MCF 10A (cell line): ENCODE data around the gene LIN28A. TPM values are rescaled to one million over a fixed set of nuclear protein-coding genes. Genes with fewer than 3 reads are reported as not detected.

Source experiments
- BruUV-seq: library from RNA; stranded (reverse); fragments of 400-500 nt; replicated peaks from 2 replicates; lab custom pipeline; 2021; lab: Mats Ljungman, UMichigan
- CTCF ChIA-PET: fragments of 300-600 bp; sonication (Branson Sonifier 250); formaldehyde crosslinking; extraction: SDS; loops from one replicate; lab custom pipeline; 2021; ENCODE audit warnings: antibody characterized with exemption, inconsistent platforms; lab: Yijun Ruan, JAX
- POLR2A ChIA-PET: fragments of 300-600, 350-650 bp; sonication (Branson Sonifier 250); formaldehyde crosslinking; extraction: SDS; loops from one replicate; lab custom pipeline; 2020; ENCODE audit warnings: antibody characterized with exemption, inconsistent platforms; lab: Yijun Ruan, JAX
- DNase-seq: peaks from one replicate; pipeline ENCODE4 v3.0.0-alpha.2; 2018; ENCODE audit not compliant: unreplicated experiment
- H3K27ac Mint-ChIP-seq: one replicate; pipeline ENCODE4 v1.8.0; 2022; ENCODE audit warnings: mild to moderate bottlenecking, low read depth, mixed read lengths; ENCODE audit not compliant: unreplicated experiment
- H3K27me3 Mint-ChIP-seq: one replicate; pipeline ENCODE4 v1.8.0; 2022; ENCODE audit warnings: mixed read lengths; ENCODE audit not compliant: insufficient read depth, unreplicated experiment
- H3K36me3 Mint-ChIP-seq: one replicate; pipeline ENCODE4 v1.8.0; 2022; ENCODE audit warnings: mild to moderate bottlenecking, moderate library complexity, mixed read lengths; ENCODE audit not compliant: insufficient read depth, unreplicated experiment
- H3K4me1 Mint-ChIP-seq: one replicate; pipeline ENCODE4 v1.8.0; 2022; ENCODE audit warnings: mixed read lengths; ENCODE audit not compliant: insufficient read depth, unreplicated experiment
- H3K4me3 Mint-ChIP-seq: one replicate; pipeline ENCODE4 v1.8.0; 2022; ENCODE audit warnings: mild to moderate bottlenecking, moderate library complexity, mixed read lengths; ENCODE audit not compliant: unreplicated experiment
- H3K9me3 Mint-ChIP-seq: one replicate; pipeline ENCODE4 v1.8.0; 2022; ENCODE audit warnings: mixed read lengths; ENCODE audit not compliant: unreplicated experiment
- intact Hi-C: fragments of 100-400 bp; cut with micrococcal nuclease; formaldehyde crosslinking; loops from 2 replicates; pipeline ENCODE4 v1.14.1; 2022
- total RNA-seq: library from RNA; stranded (reverse); gene quantifications from 2 replicates; pipeline ENCODE4 v1.2.3, GENCODE V29; 2022
- TF ChIP-seq, protein P1 (sequence below): fragments of 200-600 bp; IDR thresholded peaks from one replicate; pipeline ENCODE4 v1.8.0; 2022; ENCODE audit warnings: antibody characterized with exemption, mild to moderate bottlenecking; ENCODE audit not compliant: unreplicated experiment

LIN28A gene
- total RNA-seq, 1 experiment from 2014 or later: not detected

DNA sequence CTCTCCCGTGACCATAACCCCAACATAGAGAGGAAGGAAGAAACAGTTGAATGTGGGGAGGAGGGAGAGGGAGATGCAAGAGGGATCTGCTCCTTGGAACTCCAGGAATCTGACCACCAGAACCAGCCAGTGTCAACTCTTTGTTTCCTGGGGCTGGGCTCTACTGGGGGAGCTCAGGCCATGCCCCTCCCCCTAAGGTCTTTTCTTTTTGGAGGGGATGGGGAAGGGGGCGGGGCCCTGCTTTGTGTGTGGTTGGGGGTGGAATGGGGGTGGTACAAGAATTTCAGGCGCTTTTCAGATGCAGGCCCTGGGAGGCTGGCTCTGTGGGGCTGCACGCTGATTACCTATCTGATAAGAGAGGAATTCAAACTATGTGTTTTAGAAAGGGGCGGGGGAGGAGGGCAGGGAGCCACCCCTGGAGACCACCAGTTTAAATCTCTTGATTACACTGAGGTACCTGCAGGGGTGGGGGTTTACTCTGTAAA is 8.3 kb downstream of the LIN28A start:
- DNase-seq: no peak
- H3K4me1 Mint-ChIP-seq: no peaks in the 10 kb centered on the region
- H3K36me3 Mint-ChIP-seq: peaks cover 4% of the 10 kb centered on the region
- POLR2A ChIA-PET: no interaction called here
- intact Hi-C loops: no loop called here
- CTCF ChIA-PET: interaction anchor here (0.5 to 1.3 kb wide), 3 partner anchors 24 to 141 kb away, joined by 3 read pairs; no protein-coding TSS in a partner anchor
- no peaks in the 10 kb centered on the region for H3K9me3 Mint-ChIP-seq
- H3K27me3 Mint-ChIP-seq: peaks cover 55% of the 10 kb centered on the region
- no peak overlapping the region for H3K27ac Mint-ChIP-seq
- TF ChIP-seq, protein P1, sequence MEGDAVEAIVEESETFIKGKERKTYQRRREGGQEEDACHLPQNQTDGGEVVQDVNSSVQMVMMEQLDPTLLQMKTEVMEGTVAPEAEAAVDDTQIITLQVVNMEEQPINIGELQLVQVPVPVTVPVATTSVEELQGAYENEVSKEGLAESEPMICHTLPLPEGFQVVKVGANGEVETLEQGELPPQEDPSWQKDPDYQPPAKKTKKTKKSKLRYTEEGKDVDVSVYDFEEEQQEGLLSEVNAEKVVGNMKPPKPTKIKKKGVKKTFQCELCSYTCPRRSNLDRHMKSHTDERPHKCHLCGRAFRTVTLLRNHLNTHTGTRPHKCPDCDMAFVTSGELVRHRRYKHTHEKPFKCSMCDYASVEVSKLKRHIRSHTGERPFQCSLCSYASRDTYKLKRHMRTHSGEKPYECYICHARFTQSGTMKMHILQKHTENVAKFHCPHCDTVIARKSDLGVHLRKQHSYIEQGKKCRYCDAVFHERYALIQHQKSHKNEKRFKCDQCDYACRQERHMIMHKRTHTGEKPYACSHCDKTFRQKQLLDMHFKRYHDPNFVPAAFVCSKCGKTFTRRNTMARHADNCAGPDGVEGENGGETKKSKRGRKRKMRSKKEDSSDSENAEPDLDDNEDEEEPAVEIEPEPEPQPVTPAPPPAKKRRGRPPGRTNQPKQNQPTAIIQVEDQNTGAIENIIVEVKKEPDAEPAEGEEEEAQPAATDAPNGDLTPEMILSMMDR: no peak
- no peak overlapping the region for H3K4me3 Mint-ChIP-seq
- BruUV-seq: no TSS peak

DNA sequence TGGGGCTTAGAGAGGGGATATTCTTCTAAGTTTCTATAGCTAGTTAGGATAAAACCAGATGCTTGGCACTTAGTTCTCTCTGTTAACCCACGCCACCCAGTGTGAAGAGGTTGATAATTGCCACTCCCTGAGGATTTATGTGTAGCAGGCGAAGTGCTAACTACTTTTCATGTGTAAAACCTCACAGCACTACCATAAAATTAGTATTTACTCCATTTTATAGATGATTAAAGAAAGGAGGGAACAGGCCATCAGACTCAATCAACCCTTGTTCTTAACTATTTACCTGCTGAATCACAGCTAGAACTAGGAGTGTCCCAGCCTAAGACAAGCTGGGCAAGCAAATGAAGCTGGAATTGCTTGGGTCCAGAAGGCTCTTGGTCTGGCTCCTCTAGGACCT is 8.9 kb downstream of the LIN28A start:
- Mint-ChIP-seq H3K4me1 (no peaks in the 10 kb centered on the region), H3K9me3 (no peaks in the 10 kb centered on the region), H3K27me3 (peaks cover 49% of the 10 kb centered on the region), H3K36me3 (peaks cover 4% of the 10 kb centered on the region), H3K27ac (no peak overlapping the region), H3K4me3 (no peak overlapping the region)
- no peak for DNase-seq
- POLR2A ChIA-PET: no interaction called here
- intact Hi-C loops: no loop called here
- CTCF ChIA-PET: interaction anchor here (0.5 to 1.7 kb wide), 6 partner anchors 21 to 142 kb away, joined by 3 to 5 read pairs (median 3); partner anchors contain the start of gene SH3BGRL3
- no TSS peak for BruUV-seq
- TF ChIP-seq, protein P1: no peak

- H3K4me3 Mint-ChIP-seq: peak overlapping the region; percentile 7
- H3K4me1 Mint-ChIP-seq: peaks cover 12% of the 10 kb centered on the region
- H3K27ac Mint-ChIP-seq: no peak overlapping the region
- POLR2A ChIA-PET: interaction anchor here (1.7 kb wide), 1 partner anchor 42 kb away, joined by 4 read pairs; the partner anchor contains the start of gene HMGN2
- H3K36me3 Mint-ChIP-seq: peaks cover 27% of the 10 kb centered on the region
- no peaks in the 10 kb centered on the region for H3K9me3 Mint-ChIP-seq
- CTCF ChIA-PET: interaction anchor here (1.0 to 4.8 kb wide), 2 partner anchors 12 to 16 kb away, joined by 3 to 23 read pairs; no protein-coding TSS in a partner anchor
- intact Hi-C loops: loop anchor here (5.0 kb wide), 1 partner anchor 43 kb away; the partner anchor contains the start of gene HMGN2
- H3K27me3 Mint-ChIP-seq: no peaks in the 10 kb centered on the region
- TF ChIP-seq, protein P1: no peak
- BruUV-seq: no TSS peak
- no peak for DNase-seq
Observed at GRCh38 chr1:26429721-26430120, 19.1 kb downstream of the LIN28A start.

GRCh38 chr1:26431979-26432695 is 21.5 kb downstream of the LIN28A start, which contains the start of gene DHDDS:
DHDDS (plus strand) TSS chr1:26432321; CDS start chr1:26432946, 625 bp downstream.
- peak within 1 kb of the TSS; percentile 94 for H3K4me3 Mint-ChIP-seq
- TF ChIP-seq, protein P1: no peak
- no peaks in the 10 kb centered on the region for H3K27me3 Mint-ChIP-seq
- peaks cover 43% of the 10 kb centered on the region for H3K36me3 Mint-ChIP-seq
- H3K27ac Mint-ChIP-seq: peak within 1 kb of the TSS; percentile 88
- CTCF ChIA-PET: interaction anchor here (0.6 to 1.7 kb wide), 4 partner anchors 15 to 259 kb away, joined by 3 to 7 read pairs (median 4); no protein-coding TSS in a partner anchor
- peaks cover 12% of the 10 kb centered on the region for H3K4me1 Mint-ChIP-seq
- POLR2A ChIA-PET: interaction anchor here (0.5 to 3.4 kb wide), 35 partner anchors 11 to 1714 kb away, joined by 3 to 41 read pairs (median 3); partner anchors contain the start of genes CEP85, HMGN2, PDIK1L and RPS6KA1
- peak; percentile 97 for DNase-seq
- no peaks in the 10 kb centered on the region for H3K9me3 Mint-ChIP-seq
- intact Hi-C loops: loop anchor here (5.0 kb wide), 1 partner anchor 40 kb away; the partner anchor contains the start of gene HMGN2
- BruUV-seq: no TSS peak
